Left colon (tissue), 2 donors: ENCODE measurements around the gene INTS1. TPM values are rescaled to one million over a fixed set of nuclear protein-coding genes. Genes with fewer than 3 reads are reported as not detected.
A peak's percentile ranks its signal among the peaks of the same experiment; 100 is the strongest.
"Not testable (repeated sequence)": the region's sequence is repeated elsewhere in the genome, so short reads cannot be mapped to it uniquely, and the experiment has no call there.

ENCODE experiments used
- ATAC-seq: fragments of 200-7000 bp; cut with Tn5 transposase; one replicate; pipeline ENCODE4 v1.9.1; 2020; ENCODE audit warnings: mild to moderate bottlenecking, moderate library complexity
- DNase-seq, 2 donors: peaks; one replicate each; pipeline ENCODE4 v3.0.0-alpha.2; 2020
- intact Hi-C, 2 donors: fragments of 100-400 bp; cut with DNase I in 1 of 2; cut with micrococcal nuclease in 1 of 2; formaldehyde crosslinking; loops; one replicate each; pipeline versions ENCODE4 v1.11.2 to v1.14.0; 2022; cut with DNase I, micrococcal nuclease
- total RNA-seq, 2 donors: library from RNA; stranded (reverse); fragmentation: NEBNext Ultra II Directional; extraction: Animal tissue kit (Norgen Biotek cat#: 25700); gene quantifications; one replicate each; pipeline ENCODE4 v1.2.1, GENCODE V29; 2021
- donor health status: DM: no; HTN: no; CAD: no.
- donor health status: DM: yes; HTN: yes; CAD: no.

INTS1 gene
- total RNA-seq, 2 donors from 2014 or later: 67.7 to 67.8 TPM

DNA sequence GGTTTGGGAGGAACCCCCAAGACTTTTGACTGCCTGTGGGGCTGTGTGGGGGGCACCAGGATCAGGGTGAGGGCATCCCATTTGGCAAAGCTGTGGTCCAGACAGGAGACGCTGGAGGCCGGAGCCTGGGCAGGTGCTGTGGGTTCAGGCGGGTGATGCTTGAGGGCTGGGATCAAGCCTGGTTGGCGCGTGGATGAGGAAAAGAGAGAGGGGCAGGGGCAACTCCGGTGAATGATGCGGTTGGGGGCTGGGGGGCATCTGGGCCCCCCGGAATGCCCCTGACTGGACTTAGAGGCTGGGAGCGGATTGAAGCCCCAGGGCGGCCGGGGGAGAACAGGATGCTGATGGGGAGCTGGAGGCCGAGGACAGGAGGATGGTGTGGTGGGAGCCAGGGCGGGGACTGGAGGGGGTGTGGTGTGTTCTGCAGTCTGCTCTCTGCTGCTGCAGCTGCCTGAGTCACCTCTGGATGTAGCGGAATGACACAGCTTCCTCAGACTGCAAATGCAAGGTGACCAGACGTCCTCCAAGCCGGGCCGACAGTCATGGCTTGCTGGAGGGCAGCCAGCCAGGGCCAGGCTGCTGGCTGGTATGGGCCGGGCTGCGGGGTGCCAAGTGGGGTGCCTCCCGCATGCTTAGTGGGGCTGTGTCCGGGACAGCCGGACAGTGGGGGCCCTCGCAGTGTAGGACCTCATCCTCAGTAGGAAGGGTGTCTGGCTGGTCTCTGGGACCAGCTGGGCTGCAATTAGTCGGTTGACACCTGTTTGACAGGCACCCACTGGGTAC lies 29.5 kb upstream of the INTS1 start:
- ATAC-seq: no peak
- intact Hi-C loops: no loop called here
- DNase-seq: peak; percentile 29 to 66

DNA sequence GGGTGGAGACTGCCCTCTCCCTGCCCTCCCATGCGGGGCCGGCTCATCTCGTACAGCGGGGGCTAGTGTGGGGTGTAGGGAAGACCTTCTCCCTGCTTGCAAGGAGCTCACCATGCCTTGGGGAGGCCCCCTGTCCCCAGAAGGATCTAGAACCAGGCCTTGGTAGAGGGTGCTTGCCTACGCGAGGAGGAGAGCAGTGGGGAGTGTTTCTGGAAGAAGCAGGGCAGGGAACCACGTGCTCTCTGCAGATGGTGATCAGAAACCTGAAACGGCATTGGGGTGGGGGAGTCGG lies 29.0 kb upstream of the INTS1 start:
- no peak for ATAC-seq
- intact Hi-C loops: no loop called here
- no peak for DNase-seq

DNA sequence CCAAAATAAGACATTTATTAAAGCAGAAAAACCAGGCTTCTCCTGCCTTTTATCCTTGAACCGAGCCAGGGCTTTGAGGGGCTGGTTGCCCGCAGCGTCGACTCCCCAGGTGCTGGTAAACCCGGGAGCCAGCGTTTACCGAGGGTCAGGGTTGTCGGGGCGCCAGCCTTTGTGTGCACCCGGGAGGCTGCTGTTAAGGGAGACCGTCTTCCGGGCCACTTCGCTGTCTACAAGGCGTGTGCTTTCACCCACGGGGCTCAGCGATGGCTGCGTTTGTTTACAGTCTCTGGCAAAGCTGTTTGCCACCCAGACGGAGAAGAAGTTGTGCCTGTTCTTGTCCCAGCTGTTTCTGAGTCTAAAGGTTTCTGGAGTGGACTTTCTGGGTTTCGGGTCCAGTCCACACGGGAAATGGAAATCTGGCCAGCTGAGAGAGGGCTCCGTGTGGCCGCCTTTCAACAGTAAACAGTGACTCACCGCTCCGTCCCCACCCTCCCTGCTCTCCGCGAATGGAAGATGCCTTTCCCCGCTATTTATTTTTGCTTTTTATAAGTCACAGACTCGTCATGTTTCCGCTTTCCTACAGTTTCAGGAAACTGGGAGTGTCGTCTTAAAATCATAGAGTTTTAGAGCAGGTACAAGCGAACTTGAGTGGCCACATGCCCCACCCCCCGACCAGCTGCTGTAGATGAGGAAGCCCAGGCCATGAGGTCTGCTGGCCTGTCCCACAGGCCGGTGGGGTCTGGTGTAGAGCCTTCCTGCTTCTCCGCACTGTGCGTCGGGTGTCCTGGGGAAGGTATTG lies 28.5 kb upstream of the INTS1 start:
- intact Hi-C loops: no loop called here

GRCh38 chr7:1531979-1532455 lies 27.8 kb upstream of the INTS1 start:
- intact Hi-C loops: no loop called here
- ATAC-seq (peak; percentile 4), DNase-seq (peak in 1 of 2 donors; percentile 56)

More for the DNA sequence above, 28.5 kb upstream of the INTS1 start:
- DNase-seq (peak; percentile 91 to 94), ATAC-seq (peak; percentile 75)

GRCh38 chr7:1531263-1531978 lies 27.2 kb upstream of the INTS1 start:
- ATAC-seq (peak; percentile 10), DNase-seq (peak; percentile 56 to 64)
- intact Hi-C loops: no loop called here

GRCh38 chr7:1530946-1531262 lies 26.7 kb upstream of the INTS1 start:
- intact Hi-C loops: no loop called here
- DNase-seq: no peak

DNA sequence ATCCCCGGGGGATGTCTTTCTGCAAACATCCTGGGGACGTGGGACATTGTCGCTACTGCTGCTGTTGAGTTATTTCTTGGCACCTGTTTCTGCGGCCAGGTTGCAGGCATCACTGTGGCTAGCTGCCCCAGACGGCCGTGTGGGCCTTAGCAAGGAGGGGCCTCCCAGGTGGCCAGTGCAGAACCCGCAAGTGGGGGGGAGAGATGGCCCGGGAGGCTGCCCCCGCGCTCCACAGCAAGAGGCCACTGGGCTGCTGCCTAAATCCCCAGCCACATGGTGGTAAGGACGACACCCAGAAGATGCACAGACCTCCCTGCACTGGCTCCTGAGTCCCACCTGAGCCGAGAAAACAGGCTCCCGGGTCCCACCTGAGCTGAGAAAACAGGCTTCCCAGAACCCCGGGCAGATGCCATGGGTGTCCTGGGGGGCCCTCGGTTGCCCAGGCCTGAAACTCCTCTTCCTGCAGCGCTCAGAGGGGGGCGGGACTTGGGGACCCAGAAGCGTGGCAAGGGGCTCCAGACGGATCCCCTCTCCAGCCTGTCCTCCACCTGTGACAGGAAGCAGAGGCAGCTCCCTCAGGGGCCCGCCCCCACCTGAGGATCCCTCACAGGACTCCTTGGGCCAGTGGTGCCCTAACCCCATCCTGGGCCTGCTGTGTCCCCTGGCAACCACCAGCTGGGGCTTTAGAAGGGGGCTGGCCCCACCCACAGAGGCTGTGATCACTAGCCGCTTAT lies 25.4 kb upstream of the INTS1 start:
- intact Hi-C loops: no loop called here
- no peak for ATAC-seq
- DNase-seq: no peak

More at GRCh38 chr7:1530946-1531262, 26.7 kb upstream of the INTS1 start:
- no peak for ATAC-seq

- intact Hi-C loops: no loop called here
- DNase-seq: no peak
- no peak for ATAC-seq
These were observed 22.1 kb upstream of the INTS1 start for GRCh38 chr7:1526271-1526754.

- intact Hi-C loops: no loop called here
- ATAC-seq: no peak
These were observed 21.2 kb upstream of the INTS1 start for GRCh38 chr7:1525409-1525808.

GRCh38 chr7:1523844-1524243 lies 19.7 kb upstream of the INTS1 start:
- peak; percentile 65 to 74 for DNase-seq
- peak; percentile 87 for ATAC-seq
- intact Hi-C loops: no loop called here

More at GRCh38 chr7:1525409-1525808, 21.2 kb upstream of the INTS1 start:
- no peak for DNase-seq

GRCh38 chr7:1523208-1523607 lies 19.0 kb upstream of the INTS1 start:
- DNase-seq: peak; percentile 82 to 89
- intact Hi-C loops: no loop called here
- ATAC-seq: peak; percentile 93

DNA sequence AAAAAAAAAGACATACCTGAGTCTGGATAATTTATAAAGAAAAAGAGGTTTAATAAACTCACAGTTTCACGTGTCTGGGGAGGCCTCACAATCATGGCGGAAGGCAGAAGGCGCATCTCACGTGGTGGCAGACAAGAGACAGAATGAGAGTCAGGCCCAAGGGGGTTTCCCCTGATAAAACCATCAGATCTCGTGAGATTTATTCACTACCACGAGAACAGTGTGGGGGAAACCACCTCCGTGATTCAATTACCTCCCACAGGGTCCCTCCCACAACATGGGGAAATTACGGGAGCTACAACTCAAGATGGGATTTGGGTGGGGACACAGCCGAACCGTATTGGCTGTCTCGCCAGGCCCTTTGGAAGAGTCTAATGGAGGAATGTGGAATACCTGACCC lies 17.3 kb upstream of the INTS1 start:
- intact Hi-C loops: no loop called here
- ATAC-seq: no peak

GRCh38 chr7:1520539-1521234 lies 16.5 kb upstream of the INTS1 start:
- intact Hi-C loops: no loop called here
- ATAC-seq (no peak), DNase-seq (peak in 1 of 2 donors; percentile 10)

More for the DNA sequence above, 17.3 kb upstream of the INTS1 start:
- DNase-seq: no peak

DNA sequence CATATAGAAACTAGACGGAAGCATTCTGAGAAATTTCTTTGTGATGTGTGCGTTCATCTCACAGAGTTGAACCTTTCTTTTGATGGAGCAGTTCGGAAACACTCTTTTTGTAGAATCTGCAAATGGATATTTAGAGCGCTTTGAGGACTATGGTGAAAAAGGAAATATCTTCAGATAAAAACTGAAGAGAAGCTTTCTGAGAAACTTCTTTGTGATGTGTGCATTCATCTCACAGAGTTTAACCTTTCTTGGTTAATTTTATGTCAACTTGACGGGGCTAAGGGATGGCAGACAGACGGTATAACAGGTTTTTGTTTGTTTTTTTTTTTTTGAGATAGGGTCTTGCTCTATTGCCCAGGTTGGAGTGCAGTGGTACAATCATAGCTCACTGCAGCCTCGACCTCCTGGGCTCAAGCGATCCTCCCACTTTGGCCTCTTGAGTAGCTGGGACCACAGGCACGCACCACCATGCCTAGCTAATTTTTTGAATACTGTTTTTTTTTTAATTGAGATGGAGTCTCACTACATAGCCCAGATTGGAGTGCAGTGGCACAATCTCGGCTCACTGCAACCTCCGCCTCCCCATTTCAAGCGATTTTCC lies 15.2 kb upstream of the INTS1 start:
- ATAC-seq, DNase-seq, intact Hi-C loops: not testable (repeated sequence)

DNA sequence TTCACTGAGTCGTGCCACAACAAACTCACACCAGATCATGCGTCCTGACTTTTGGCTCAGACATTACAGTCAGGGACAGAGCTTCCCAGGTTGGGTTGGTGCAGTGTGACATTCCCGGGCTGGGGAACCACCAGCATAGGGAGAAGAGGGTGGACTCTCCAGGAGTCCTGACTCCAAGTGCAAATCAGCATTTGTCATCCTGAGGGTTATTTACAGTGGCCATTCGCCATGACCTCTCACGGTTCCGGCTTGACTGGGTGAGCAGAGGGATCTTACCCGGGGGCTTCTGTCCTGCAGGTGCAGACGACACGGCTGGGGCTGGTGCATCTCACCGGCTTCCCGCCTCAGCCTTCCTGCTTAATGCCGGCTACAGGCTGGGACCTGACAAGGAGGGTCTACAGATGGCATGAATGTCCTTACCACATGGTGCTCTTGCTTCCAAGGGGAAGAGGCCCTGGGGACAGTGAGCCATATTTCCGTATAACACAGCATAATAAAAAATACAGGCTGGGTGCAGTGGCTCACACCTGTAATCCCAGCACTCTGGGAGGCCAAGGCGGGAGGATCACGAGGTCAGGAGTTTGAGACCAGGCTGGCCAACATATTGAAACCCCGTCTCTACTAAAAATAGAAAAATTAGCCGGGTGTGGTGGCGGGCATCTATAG lies 12.5 kb upstream of the INTS1 start:
- intact Hi-C loops: no loop called here
- no peak for ATAC-seq
- DNase-seq: no peak

DNA sequence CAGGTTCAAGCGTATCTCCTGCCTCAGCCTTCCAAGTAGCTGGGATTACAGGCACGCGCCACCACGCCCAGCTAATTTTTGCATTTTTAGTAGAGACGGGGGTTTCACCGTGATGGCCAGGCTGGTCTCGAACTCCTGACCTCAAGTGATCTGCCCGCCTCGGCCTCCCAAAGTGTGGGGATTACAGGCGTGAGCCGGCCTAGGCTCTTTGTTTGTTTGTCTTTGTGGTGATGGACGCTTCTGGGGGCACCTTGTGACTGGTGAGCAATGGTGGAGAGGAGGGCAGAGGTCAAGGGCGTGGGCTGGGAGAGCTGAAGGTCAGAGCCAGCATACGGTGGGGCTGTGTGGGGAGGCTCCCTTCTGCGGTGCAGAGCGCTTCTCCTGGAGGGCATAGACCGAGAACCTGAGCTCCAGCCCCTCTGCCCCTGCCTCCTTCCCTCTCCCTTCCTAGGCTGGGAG lies 11.3 kb upstream of the INTS1 start:
- DNase-seq, intact Hi-C loops, ATAC-seq: not testable (repeated sequence)

DNA sequence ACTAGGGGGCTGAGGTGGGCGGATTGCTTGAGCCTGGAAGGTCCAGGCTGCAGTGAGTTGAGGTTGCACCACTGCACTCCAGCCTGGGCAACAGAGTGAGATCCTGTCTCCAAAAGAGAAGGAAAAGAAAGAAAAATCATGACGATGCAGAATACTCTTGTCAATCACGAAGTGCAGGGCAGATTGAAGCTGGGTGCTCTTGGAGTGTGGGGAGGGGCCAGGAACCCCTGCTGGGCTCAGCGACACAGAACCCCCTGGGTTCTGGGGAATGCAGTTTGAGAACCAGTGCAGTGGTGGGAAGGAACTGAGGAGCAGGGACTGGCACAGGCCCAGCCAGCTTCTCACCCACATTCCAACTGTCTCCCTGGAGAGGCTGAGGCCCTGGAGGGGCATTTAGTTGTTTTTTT lies 10.8 kb upstream of the INTS1 start:
- intact Hi-C loops: no loop called here
- DNase-seq (no peak), ATAC-seq (no peak)
